Activated T-helper 2 cell treated with anti-CD3 and anti-CD28 coated beads, Interferon-gamma antibody, Interleukin-2, Interleukin-4, amounts not matched to agents 10 μg/mL and 5 μg/mL and 100 μg/mL, durations not matched to agents 14 hours and 24 hours and 36 hours (primary cell): ENCODE measurements around the gene FTL. TPM values are rescaled to one million over a fixed set of nuclear protein-coding genes. Genes with fewer than 3 reads are reported as not detected.
A peak's percentile ranks its signal among the peaks of the same experiment; 100 is the strongest.

Experiments used
- DNase-seq: peaks from one replicate; pipeline ENCODE4 v3.0.0; 2021; ENCODE audit warnings: low spot score
- H3K27ac Mint-ChIP-seq: one replicate; pipeline ENCODE4 v1.8.0; 2021; ENCODE audit warnings: mixed read lengths
- H3K27me3 Mint-ChIP-seq: one replicate; pipeline ENCODE4 v1.8.0; 2021; ENCODE audit warnings: low read depth, mixed read lengths
- H3K36me3 Mint-ChIP-seq: one replicate; pipeline ENCODE4 v1.8.0; 2021; ENCODE audit warnings: low read depth, mixed read lengths
- H3K4me1 Mint-ChIP-seq: one replicate; pipeline ENCODE4 v1.8.0; 2021; ENCODE audit warnings: low read depth, mixed read lengths
- H3K4me3 Mint-ChIP-seq: one replicate; pipeline ENCODE4 v1.8.0; 2021; ENCODE audit warnings: low read depth, mild to moderate bottlenecking, moderate library complexity, mixed read lengths
- H3K9me3 Mint-ChIP-seq: one replicate; pipeline ENCODE4 v1.8.0; 2021; ENCODE audit warnings: mixed read lengths
- intact Hi-C: fragments of 100-400 bp; cut with micrococcal nuclease; formaldehyde crosslinking; loops from one replicate; pipeline ENCODE4 v1.15.1; 2023
- total RNA-seq: library from RNA; stranded (reverse); gene quantifications from 2 replicates; pipeline ENCODE4 v1.2.3, GENCODE V29; 2022

The FTL gene
- total RNA-seq, 1 donor from 2014 or later = 658 TPM

DNA sequence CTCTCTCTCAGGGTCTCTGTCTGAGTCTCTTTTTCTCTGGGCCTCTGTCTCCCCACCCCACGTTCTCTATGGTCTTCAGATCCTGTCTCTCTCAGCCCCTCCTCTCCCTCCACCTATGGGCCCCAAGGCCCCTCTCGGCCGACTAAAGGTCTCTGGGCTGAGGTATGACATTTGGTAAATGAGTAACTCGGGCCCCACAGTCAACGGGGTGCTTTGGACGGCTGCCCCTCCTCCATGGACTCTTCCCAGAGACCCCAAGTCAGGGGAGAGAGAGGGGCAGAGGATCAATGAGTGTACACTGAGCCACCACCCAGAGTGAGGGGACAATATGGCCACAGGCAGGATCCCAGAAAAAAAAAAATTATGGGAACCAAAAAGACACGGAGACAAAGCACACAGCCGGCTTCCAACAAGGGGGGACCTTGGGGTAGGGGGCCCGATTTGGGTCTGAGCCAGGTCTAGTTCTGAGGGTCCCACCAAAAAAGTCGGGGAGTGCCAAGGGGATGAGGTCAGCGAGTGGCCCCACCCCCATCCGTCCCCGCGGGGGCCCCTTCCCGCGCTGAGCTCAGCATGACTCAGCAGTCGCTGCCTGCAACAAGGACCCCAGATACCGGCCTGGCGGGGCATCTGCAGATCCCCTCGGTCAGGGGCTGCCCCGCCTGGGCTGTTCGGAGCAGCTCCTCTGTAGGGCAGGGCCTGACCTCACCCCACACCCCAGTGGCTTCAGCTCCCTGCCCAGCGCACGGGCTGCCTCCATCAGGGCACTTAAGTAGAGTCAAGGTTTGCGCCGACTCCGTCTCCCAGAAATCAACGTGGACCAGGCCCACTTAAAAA lies 1.5 kb upstream of the FTL start:
- peaks cover 45% of the 10 kb centered on the region for H3K4me1 Mint-ChIP-seq
- DNase-seq = peak; percentile 55
- H3K27me3 Mint-ChIP-seq = no peaks in the 10 kb centered on the region
- H3K27ac Mint-ChIP-seq = peak overlapping the region; percentile 99
- H3K36me3 Mint-ChIP-seq = peaks cover 56% of the 10 kb centered on the region
- intact Hi-C loops = loop anchor here (2.0 kb wide), 2 partner anchors 63 to 169 kb away; partner anchors contain the start of gene NUCB1
- H3K4me3 Mint-ChIP-seq = peak overlapping the region; percentile 96
- no peaks in the 10 kb centered on the region for H3K9me3 Mint-ChIP-seq

DNA sequence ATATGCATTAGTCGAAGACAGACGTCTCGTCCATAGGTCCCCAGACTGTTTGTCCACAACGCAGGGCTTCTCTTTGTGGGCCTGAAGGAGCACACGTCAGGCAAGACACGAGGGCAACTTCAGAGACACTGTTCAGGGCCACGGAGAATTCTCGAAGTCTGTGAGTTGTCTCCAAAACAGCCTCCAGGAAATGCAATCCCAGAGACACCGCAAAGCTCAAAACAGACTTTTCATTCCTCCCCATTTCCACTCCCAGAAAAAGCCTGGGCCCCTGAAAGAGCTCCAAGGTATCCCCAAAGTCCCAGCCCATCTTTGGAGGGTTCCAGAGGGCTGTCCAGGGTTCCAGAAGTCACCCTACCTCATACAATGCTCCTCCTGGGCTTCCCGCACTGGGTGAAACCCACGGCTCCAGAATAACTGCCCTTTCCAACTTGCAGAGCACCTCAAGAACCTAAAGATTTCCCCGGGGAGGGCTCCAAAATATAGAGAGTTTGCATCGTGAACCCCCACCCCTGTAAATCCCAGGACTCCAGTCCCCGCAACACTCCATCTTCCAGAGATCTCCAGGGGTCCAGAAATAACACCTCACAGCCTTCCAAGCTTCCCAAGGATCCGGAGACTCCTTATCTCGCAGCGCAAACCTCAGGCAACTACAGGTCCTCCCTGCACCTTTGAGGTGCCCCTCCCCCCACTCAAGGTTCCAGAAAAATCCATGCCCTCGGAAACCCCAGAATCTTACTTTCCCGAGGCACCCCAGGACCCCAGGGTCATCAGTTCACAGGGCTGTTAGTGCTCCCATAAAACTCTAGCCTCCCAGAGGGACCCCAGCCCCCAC lies 687 bp upstream of the FTL start:
- Mint-ChIP-seq H3K4me1 (peaks cover 43% of the 10 kb centered on the region), H3K4me3 (peak overlapping the region; percentile 96)
- no peak for DNase-seq

DNA sequence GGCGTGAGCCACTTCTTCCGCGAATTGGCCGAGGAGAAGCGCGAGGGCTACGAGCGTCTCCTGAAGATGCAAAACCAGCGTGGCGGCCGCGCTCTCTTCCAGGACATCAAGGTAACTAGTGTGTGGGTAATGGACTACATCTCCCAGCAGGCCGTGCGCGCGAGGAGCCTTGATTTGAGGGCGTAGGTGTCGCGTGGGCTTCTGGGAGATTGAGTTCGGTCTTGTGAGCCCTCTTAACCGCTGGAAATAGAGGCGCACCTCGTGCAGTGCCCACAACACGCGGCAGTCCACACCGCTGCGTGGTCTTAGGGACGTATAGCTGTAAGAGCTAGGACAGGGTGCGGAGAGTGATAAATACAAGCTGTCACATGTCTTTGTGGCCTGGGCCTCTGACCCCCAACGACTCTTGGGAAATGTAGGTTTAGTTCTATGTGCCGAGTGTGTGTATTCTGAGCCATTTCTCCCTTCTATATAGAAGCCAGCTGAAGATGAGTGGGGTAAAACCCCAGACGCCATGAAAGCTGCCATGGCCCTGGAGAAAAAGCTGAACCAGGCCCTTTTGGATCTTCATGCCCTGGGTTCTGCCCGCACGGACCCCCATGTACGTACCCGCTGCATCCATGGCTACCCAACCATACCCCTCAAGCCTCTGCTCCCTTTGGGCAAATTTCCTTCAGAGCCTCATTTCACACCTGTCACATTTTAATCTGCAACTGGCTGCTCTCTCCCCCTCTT lies 864 bp downstream of the FTL start:
- peaks cover 51% of the 10 kb centered on the region for H3K36me3 Mint-ChIP-seq
- H3K4me3 Mint-ChIP-seq = peak overlapping the region; percentile 96
- DNase-seq = peak; percentile 86
- H3K27ac Mint-ChIP-seq = peak overlapping the region; percentile 99
- no peaks in the 10 kb centered on the region for H3K9me3 Mint-ChIP-seq
- H3K4me1 Mint-ChIP-seq = peaks cover 43% of the 10 kb centered on the region
- H3K27me3 Mint-ChIP-seq = no peaks in the 10 kb centered on the region
- intact Hi-C loops = loop anchor here (1.0 to 2.0 kb wide), 5 partner anchors 12 to 171 kb away; partner anchors contain the start of genes BAX, GYS1, NUCB1 and RUVBL2

More for the DNA sequence above, 687 bp upstream of the FTL start:
- Mint-ChIP-seq H3K9me3 (no peaks in the 10 kb centered on the region), H3K36me3 (peaks cover 55% of the 10 kb centered on the region), H3K27me3 (no peaks in the 10 kb centered on the region), H3K27ac (peak overlapping the region; percentile 99)
- intact Hi-C loops = loop anchor here (1.0 to 2.0 kb wide), 5 partner anchors 10 to 170 kb away; partner anchors contain the start of genes BAX, GYS1, NUCB1 and RUVBL2

DNA sequence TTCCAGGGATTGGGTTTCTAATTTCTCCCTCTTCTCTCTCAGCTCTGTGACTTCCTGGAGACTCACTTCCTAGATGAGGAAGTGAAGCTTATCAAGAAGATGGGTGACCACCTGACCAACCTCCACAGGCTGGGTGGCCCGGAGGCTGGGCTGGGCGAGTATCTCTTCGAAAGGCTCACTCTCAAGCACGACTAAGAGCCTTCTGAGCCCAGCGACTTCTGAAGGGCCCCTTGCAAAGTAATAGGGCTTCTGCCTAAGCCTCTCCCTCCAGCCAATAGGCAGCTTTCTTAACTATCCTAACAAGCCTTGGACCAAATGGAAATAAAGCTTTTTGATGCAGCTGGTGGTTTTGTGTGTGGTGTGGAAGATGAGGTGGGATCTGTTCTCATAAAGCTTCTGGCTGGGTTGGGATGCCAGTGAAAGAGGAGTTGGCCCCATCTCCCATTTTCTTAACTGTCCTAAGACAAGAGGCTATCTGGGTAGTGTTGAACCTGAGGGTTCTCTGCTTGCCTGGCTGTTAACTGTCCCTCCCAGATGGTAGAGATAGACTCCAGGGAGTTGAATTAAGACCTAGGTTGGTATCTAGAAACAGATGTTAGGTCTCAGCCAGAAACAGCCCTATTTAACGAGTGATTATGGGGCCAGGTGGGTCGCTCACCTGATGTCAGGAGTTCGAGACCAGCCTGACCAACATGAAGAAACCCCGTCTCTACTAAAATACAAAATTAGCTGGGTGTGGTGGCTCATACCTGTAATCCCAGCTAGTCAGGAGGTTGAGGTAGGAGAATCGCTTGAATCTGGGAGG lies 1.6 kb downstream of the FTL start:
- Mint-ChIP-seq H3K9me3 (no peaks in the 10 kb centered on the region), H3K27ac (peak overlapping the region; percentile 99), H3K4me1 (peaks cover 40% of the 10 kb centered on the region), H3K27me3 (no peaks in the 10 kb centered on the region), H3K4me3 (peak overlapping the region; percentile 96), H3K36me3 (peaks cover 48% of the 10 kb centered on the region)
- no peak for DNase-seq
- intact Hi-C loops = no loop called here

DNA sequence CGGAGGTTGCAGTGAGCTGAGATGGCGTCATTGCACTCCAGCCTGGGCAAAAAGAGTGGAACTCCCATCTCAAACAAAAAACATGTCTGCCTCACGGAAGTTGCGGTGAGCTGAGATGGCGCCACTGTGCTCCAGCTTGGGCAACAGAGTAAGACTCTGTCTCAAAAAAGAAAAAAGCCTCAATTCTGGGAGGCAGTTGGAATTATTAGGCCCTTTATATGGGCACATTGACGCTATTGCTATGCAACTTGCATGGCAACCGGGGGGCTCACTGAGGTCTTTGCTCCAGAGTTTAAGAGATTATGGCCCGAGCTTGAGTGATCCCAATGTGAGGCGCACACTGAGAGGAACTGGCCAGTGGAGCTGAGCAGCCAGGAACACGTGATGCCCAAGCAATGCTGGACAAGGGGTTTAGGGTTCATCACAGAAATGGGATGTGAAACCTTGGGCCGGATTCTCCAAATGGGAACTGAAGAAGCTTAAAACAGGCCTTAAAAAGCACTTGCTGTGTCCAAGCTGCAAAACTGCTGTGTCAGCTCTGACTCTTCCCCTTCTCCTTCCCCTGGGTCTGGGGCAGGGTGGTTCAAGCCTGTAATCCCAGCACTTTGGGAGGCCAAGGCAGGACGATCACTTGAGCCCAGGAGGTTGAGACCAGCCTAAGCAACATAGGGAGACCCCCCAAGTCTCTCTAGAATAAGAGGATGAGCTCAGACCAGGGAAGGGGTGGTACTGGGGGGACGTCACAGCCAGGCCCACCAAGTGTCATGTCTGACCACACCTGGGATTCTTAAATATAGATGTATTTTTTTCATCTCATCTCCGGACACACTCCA lies 2.5 kb downstream of the FTL start:
- H3K27me3 Mint-ChIP-seq = no peaks in the 10 kb centered on the region
- intact Hi-C loops = no loop called here
- no peaks in the 10 kb centered on the region for H3K9me3 Mint-ChIP-seq
- H3K4me1 Mint-ChIP-seq = peaks cover 32% of the 10 kb centered on the region
- peak overlapping the region; percentile 96 for H3K4me3 Mint-ChIP-seq
- peaks cover 45% of the 10 kb centered on the region for H3K36me3 Mint-ChIP-seq
- DNase-seq = no peak
- peak overlapping the region; percentile 1 for H3K27ac Mint-ChIP-seq

DNA sequence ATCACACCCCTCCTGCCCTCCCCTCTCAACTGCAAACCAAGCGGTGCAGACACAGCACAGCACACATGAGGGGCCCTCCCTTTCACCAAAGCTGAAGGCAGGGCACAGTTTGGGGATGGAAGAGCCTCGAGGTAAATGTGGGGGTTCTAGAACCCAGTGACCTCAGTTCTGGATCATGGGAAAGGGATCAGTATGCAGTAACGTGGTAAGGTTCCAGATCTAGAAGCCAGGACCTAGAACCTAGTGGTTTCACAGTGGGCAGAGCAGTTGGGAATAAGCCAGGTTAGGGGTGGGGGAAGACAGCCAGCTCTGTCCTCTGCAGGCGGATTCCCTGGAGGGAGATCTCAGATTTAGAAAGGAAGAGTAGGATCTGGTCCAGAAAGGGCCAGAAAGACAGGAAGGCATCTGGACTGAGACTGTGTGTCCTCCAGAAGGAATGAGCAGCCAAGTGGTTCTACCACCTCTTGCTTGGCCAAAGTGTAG lies 3.1 kb downstream of the FTL start:
- no peak for DNase-seq
- no peak overlapping the region for H3K4me3 Mint-ChIP-seq
- H3K4me1 Mint-ChIP-seq = peaks cover 28% of the 10 kb centered on the region
- no peaks in the 10 kb centered on the region for H3K27me3 Mint-ChIP-seq
- peak overlapping the region; percentile 1 for H3K27ac Mint-ChIP-seq
- intact Hi-C loops = no loop called here
- H3K9me3 Mint-ChIP-seq = no peaks in the 10 kb centered on the region
- peaks cover 48% of the 10 kb centered on the region for H3K36me3 Mint-ChIP-seq

DNA sequence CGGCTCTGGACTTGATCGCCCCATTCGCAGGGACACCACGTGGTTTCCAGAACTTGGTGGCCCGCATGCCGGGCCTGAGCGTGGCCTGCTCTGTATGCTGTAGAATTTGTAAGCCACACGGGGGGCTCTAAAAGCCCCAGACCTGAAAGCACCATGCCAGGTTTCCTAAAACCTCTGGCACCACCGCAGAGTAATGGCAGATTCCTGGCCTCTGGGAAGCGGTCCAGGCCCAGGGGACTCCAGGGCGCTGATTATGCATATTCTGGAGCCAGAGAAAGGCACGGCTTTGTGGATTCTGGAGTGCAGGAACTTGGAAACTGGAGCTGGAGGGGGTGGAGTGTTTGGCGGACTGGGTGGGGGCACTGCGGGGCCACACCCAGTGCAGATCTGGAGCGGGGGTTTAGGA lies 3.7 kb downstream of the FTL start:
- Mint-ChIP-seq H3K27me3 (no peaks in the 10 kb centered on the region), H3K4me3 (no peak overlapping the region), H3K36me3 (peaks cover 45% of the 10 kb centered on the region), H3K27ac (no peak overlapping the region), H3K4me1 (peaks cover 22% of the 10 kb centered on the region), H3K9me3 (no peaks in the 10 kb centered on the region)
- no peak for DNase-seq
- intact Hi-C loops = no loop called here

DNA sequence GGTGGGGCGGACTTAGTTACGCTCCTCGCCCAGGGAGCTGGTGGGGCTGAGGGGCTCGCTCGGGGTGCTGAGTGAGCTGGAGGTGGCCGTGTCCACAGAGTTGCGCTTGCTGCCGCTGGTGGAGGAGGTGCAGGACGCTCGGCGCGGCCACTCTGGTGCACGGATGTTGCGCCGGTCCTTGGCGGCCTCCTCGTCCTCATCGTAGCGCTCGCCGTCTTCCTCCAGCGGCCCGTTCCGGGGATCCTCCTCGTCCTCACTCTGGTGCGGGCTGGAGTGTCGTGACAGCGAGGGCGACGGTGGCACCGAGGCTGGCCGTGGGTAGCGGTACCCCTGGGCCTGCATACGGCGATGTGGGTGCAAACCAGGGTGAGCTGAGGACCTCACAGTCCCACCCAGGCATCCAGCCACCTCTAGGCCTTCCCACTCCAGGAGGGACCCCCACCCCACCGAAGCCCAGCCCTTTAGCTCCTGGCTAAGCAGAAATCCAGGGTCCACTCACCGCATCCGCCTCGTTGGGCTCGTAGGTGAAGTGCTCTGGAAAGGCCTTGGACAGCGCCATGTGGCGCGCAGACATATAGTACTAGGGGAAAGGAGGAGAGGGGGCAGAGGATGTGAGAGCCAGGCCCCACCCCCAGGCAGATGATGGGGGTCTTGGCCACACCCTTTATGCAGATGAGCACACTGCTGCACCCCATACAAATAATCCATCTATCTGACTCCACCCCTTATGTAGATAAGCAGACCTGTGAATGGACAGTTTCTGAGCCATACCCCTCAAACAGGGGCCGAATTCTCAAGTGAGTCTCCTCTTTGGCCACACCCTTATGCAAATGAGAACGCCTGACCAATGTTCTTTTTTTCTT lies 4.4 kb downstream of the FTL start:
- intact Hi-C loops = loop anchor here (2.0 kb wide), 1 partner anchor 181 kb away; no protein-coding TSS in a partner anchor
- Mint-ChIP-seq H3K4me3 (no peak overlapping the region), H3K27ac (no peak overlapping the region), H3K27me3 (no peaks in the 10 kb centered on the region), H3K4me1 (peaks cover 15% of the 10 kb centered on the region), H3K9me3 (no peaks in the 10 kb centered on the region), H3K36me3 (peaks cover 51% of the 10 kb centered on the region)
- no peak for DNase-seq

DNA sequence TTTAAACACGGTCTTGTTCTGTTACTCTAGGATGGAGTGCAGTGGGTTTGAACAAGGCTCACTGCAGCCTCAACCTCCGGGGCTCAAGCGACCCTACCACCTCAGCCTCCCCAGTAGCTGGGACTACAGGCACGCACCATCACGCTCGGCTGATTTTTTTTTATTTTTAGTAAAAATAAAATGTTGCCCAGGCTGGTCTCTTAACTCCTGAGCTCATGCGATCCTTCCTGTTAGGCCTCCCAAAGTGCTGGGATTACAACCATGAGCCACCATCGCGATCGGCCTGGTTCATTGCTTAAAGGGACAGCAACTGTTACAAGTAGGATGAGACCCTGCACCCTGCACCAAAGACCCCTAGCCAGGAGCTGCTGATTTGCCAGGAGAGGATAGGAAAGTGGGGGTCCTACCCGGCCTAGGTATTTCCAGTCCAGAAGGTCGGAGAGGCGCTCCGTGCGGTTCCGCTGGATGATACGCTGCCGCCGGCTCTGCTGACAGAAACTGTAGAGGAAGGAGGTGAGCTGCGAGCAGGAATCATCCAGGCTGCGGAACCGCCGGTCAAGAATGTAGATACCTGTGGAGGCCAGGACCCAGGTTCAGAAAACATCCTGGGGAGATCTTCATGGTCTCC lies 5.1 kb downstream of the FTL start:
- Mint-ChIP-seq H3K27ac (no peak overlapping the region), H3K4me3 (no peak overlapping the region), H3K4me1 (peaks cover 13% of the 10 kb centered on the region), H3K27me3 (no peaks in the 10 kb centered on the region), H3K9me3 (no peaks in the 10 kb centered on the region), H3K36me3 (peaks cover 51% of the 10 kb centered on the region)
- no peak for DNase-seq
- intact Hi-C loops = loop anchor here (2.0 kb wide), 1 partner anchor 181 kb away; no protein-coding TSS in a partner anchor

DNA sequence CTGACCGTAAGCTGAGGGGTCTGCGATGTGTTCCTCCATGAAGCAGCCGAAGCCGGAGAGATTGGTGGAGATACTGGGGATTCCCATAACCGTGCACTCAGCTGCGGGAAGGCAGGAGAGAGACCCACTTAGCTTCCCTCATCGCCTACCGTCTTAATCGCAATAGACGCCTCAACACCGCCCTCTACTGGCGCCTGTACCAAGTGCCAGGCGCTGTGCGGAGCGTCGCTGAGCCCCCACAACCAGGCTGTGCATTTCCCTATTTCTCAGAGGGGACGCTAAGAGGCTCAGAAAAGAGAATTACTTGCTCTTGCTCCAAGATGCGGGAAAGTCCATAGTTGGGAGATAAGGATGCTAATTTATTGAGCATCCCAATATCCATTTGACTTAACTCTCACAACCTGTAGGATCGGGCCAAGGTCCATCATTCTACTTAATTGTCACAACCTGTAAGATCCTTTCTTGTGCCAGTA lies 5.8 kb downstream of the FTL start:
- no peak overlapping the region for H3K27ac Mint-ChIP-seq

More for the DNA sequence above, 5.8 kb downstream of the FTL start:
- DNase-seq = peak; percentile 67
- no peaks in the 10 kb centered on the region for H3K27me3 Mint-ChIP-seq
- peaks cover 11% of the 10 kb centered on the region for H3K4me1 Mint-ChIP-seq
- no peak overlapping the region for H3K4me3 Mint-ChIP-seq
- intact Hi-C loops = loop anchor here (2.0 kb wide), 1 partner anchor 182 kb away; no protein-coding TSS in a partner anchor
- no peaks in the 10 kb centered on the region for H3K9me3 Mint-ChIP-seq
- H3K36me3 Mint-ChIP-seq = peaks cover 47% of the 10 kb centered on the region
